AG04450 (cell line): ENCODE data around the gene AGT. TPM values are rescaled to one million over a fixed set of nuclear protein-coding genes. Genes with fewer than 3 reads are reported as not detected.

Experiments used
- CTCF ChIA-PET: fragments of 300-600, 350-600 bp; formaldehyde crosslinking; extraction: SDS; loops from one replicate; lab custom pipeline; 2022; ENCODE audit warnings: antibody characterized with exemption, inconsistent platforms; lab: Charles Lee
- POLR2A ChIA-PET: fragments of 350-600 bp; formaldehyde crosslinking; extraction: SDS; loops from one replicate; lab custom pipeline; 2021; ENCODE audit warnings: antibody characterized with exemption, inconsistent platforms; lab: Yijun Ruan, JAX
- DNase-seq: peaks from one replicate; pipeline ENCODE4 v3.0.0-alpha.2; 2011; ENCODE audit warnings: low read depth, low spot score
- H3K27ac ChIP-seq: one replicate; pipeline ENCODE4 v1.5.1; 2012; ENCODE audit warnings: low read depth, low read length, control low read depth
- H3K27me3 ChIP-seq: one replicate; pipeline ENCODE4 v1.6.0; 2012; ENCODE audit warnings: low read length; ENCODE audit not compliant: control insufficient read depth, insufficient read depth
- H3K4me3 ChIP-seq: 2 replicates; pipeline ENCODE4 v1.5.1; 2011; ENCODE audit warnings: mild to moderate bottlenecking, low read depth, low read length, control low read depth
- H3K9me3 ChIP-seq: 2 replicates; pipeline ENCODE4 v1.5.1; 2012; ENCODE audit warnings: low read length; ENCODE audit not compliant: control insufficient read depth, insufficient read depth
- polyA plus RNA-seq: library from polyadenylated mRNA; depleted of rRNA; stranded (reverse); fragments of >200 nt; gene quantifications from 2 replicates; pipeline ENCODE4 v1.2.3, GENCODE V29; 2011
- TF ChIP-seq, protein P1 (sequence below): IDR thresholded peaks from 2 replicates; pipeline ENCODE4 v1.5.1; 2011; ENCODE audit warnings: low read depth, low read length, control low read depth, inconsistent platforms

AGT gene
- polyA plus RNA-seq, 1 experiment = 6.2 TPM

- POLR2A ChIA-PET = no interaction called here
Observed at GRCh38 chr1:230706887-230707731, 6.8 kb downstream of the AGT start.

DNA sequence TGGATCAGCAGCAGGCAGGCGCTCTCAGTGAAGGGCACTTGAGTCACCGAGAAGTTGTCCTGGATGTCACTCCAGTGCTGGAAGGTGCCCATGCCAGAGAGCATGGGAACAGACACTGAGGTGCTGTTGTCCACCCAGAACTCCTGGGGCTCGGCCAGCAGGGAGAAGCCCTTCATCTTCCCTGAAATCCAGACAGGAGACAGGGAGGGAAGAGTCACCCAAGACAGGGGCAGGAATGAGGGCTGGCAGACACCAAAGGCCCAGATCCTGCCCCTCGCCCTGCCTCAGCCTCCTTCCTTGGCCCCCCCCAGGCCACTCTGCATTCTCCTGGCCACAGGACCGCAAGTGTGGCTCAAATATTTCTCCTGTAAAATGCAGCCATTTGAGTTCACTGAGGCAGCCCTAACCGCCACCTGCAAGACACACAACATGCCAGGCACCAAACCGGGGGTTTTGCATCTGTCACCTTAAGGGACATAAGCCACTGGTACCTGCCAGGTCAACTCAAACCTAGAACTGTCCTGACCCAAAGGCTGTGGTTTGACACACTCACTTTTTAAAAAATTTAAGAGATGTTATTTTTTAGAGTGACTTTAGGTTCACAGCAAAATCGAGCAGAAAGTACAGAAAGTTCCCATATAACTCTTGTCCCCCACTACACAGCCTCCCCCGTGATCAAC lies 7.8 kb downstream of the AGT start:
- Histone ChIP-seq H3K9me3 (no peaks in the 10 kb centered on the region), H3K27ac (no peak overlapping the region), H3K4me3 (no peak overlapping the region), H3K27me3 (peaks cover 8% of the 10 kb centered on the region)
- ChIA-PET POLR2A (no interaction called here), CTCF (no interaction called here)
- DNase-seq = no peak
- TF ChIP-seq, protein P1, sequence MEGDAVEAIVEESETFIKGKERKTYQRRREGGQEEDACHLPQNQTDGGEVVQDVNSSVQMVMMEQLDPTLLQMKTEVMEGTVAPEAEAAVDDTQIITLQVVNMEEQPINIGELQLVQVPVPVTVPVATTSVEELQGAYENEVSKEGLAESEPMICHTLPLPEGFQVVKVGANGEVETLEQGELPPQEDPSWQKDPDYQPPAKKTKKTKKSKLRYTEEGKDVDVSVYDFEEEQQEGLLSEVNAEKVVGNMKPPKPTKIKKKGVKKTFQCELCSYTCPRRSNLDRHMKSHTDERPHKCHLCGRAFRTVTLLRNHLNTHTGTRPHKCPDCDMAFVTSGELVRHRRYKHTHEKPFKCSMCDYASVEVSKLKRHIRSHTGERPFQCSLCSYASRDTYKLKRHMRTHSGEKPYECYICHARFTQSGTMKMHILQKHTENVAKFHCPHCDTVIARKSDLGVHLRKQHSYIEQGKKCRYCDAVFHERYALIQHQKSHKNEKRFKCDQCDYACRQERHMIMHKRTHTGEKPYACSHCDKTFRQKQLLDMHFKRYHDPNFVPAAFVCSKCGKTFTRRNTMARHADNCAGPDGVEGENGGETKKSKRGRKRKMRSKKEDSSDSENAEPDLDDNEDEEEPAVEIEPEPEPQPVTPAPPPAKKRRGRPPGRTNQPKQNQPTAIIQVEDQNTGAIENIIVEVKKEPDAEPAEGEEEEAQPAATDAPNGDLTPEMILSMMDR = no peak

More at GRCh38 chr1:230706887-230707731, 6.8 kb downstream of the AGT start:
- no peak overlapping the region for H3K27ac ChIP-seq
- no peaks in the 10 kb centered on the region for H3K9me3 ChIP-seq
- no peak overlapping the region for H3K4me3 ChIP-seq
- TF ChIP-seq, protein P1 = no peak
- CTCF ChIA-PET = no interaction called here
- DNase-seq = no peak
- H3K27me3 ChIP-seq = peaks cover 8% of the 10 kb centered on the region

DNA sequence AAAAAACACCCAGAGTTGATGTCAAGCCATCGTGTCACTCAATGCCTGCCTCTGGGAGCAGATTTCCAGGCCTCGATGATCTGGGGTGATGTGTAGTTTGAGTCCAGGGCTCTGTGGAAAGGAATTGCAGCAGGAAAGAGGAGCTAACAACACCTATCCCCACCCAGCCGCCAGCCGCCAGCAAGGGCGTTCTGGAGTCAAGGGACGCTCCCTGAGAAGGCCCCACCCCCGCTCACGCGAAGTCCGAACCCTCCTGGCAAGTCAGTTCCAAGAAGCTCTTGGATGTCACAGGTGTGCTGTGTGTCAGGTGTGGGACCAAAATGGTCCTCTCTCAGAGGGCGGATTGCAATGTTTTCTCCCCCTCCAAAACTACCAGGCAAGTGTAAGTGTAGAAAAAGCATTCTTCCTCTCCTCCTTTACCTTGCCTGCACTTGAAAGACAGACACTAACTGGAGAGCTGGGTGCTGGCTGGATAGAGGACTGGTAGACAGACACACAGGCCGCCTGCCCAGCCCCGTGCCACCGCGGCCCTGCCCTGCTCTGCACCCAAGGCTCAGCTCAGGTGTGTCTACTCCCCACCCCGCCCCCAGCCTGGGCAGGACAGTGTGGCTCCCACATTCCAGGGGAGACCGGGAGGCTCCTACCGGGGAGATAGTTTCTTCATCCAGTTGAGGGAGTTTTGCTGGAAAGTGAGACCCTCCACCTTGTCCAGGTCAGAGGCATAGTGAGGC lies 8.5 kb downstream of the AGT start:
- Histone ChIP-seq H3K9me3 (no peaks in the 10 kb centered on the region), H3K27me3 (peaks cover 8% of the 10 kb centered on the region), H3K27ac (no peak overlapping the region), H3K4me3 (no peak overlapping the region)
- TF ChIP-seq, protein P1 = no peak
- ChIA-PET CTCF (no interaction called here), POLR2A (no interaction called here)
- no peak for DNase-seq

DNA sequence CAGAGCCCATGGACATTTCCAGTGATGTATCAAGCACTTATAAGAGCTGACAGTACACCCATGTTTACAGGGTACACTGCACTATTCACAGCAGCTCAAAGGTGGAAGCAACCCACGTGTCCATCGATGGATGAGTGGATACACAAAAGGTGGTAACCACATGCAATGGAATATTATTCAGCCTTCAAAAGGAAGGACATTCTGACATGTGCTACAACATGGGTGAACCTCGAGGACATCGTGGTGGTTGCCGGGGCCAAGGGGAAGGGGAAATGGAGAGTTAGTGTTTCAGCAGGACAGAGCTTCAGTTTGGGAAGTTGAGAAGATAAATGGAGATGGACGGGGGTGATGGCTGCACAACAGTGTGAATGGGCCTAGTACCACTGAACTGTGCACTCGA lies 9.1 kb downstream of the AGT start:
- TF ChIP-seq, protein P1 = no peak
- DNase-seq = no peak
- no peaks in the 10 kb centered on the region for H3K9me3 ChIP-seq
- H3K27me3 ChIP-seq = peaks cover 8% of the 10 kb centered on the region
- no peak overlapping the region for H3K27ac ChIP-seq
- POLR2A ChIA-PET = no interaction called here
- CTCF ChIA-PET = no interaction called here
- H3K4me3 ChIP-seq = no peak overlapping the region
